Thyroid gland (tissue), 4 donors: ENCODE data around the gene ZNF618.

ENCODE experiments used
- CTCF ChIP-seq, 6 experiments: fragments of 200-600 bp in 3 of 6; fragments of 450-650 bp in 3 of 6; sonication (generic) in 3 of 6; IDR thresholded peaks; one replicate each; pipeline ENCODE4 v1.5.1; 2016 to 2019; ENCODE audit warnings: antibody characterized with exemption in 6 of 6, mild to moderate bottlenecking in 2 of 6, inconsistent platforms in 1 of 6, moderate library complexity in 1 of 6
- POLR2A ChIP-seq, 2 donors: fragments of 450-650 bp; IDR thresholded peaks; one replicate each; pipeline ENCODE4 v1.6.1; 2017; ENCODE audit warnings: antibody characterized with exemption in 2 of 2, mild to moderate bottlenecking in 2 of 2, moderate library complexity in 1 of 2

GRCh38 chr9:113907282-113907681 lies 31.2 kb downstream of the ZNF618 start:
- TF ChIP-seq POLR2A (IDR thresholded peaks at IDR 0.05) = no peak
- TF ChIP-seq CTCF (IDR thresholded peaks at IDR 0.05) = no peak
